Measurements from ENCODE around the gene INPP5K. TPM values are rescaled to one million over a fixed set of nuclear protein-coding genes. Genes with fewer than 3 reads are reported as not detected.

INPP5K gene
- total RNA-seq, 4 donors from 2014 or later, result 59.6 to 76.0 (median 73.1) TPM

DNA sequence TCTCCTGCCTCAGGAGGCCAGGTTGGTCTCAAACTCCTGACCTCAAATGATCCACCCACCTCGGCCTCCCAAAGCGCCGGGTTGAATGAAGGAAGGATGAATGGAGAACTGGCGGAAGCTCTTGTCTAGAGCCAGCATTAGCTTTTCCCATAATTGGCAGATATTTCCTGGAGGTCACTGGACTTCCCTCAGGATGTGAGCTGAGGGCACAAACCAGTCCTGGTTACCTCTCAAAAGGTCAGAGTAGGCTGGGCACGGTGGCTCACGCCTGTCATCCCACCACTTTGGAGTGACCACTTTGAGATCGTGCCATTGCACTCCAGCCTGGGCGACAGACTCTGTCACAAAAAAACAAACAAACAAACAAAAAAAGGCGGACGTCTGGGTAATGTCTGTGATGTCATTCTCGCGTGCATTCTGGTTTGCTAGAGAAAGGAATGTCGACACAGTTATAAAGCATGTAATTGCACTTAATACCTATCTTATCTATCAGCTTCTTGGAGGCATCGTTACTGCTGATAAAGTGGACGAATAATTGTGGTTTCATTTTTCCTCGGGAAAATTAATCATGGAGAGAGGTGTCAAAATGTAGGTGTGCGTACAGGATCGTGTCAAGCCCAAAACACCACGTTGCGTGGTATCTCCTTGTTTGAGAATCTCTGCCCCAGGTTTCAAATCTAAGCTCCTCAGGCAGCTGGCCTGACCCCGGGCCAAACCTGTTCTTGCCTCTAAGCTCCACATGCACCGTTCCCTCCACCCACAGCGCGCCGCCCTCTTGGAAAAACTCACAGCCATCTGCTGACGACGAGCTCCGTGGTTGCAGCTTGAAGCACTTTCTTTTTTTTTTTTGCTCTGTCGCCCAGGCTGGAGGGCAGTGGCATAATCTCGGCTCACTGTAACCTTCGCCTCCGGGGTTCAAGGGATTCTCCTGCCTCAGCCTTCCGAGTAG lies 54.0 kb downstream of the INPP5K start:
- no peak overlapping the region for H3K4me3 ChIP-seq
- TF ChIP-seq, protein P1, sequence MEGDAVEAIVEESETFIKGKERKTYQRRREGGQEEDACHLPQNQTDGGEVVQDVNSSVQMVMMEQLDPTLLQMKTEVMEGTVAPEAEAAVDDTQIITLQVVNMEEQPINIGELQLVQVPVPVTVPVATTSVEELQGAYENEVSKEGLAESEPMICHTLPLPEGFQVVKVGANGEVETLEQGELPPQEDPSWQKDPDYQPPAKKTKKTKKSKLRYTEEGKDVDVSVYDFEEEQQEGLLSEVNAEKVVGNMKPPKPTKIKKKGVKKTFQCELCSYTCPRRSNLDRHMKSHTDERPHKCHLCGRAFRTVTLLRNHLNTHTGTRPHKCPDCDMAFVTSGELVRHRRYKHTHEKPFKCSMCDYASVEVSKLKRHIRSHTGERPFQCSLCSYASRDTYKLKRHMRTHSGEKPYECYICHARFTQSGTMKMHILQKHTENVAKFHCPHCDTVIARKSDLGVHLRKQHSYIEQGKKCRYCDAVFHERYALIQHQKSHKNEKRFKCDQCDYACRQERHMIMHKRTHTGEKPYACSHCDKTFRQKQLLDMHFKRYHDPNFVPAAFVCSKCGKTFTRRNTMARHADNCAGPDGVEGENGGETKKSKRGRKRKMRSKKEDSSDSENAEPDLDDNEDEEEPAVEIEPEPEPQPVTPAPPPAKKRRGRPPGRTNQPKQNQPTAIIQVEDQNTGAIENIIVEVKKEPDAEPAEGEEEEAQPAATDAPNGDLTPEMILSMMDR (IDR thresholded peaks at IDR 0.05), result no peak
- TF ChIP-seq POLR2AphosphoS5 (IDR thresholded peaks at IDR 0.05), result peak; percentile 4
- peaks cover 0 to 42% (median 5%) of the 10 kb centered on the region in 3 donors for H3K4me1 ChIP-seq
- H3K36me3 ChIP-seq, result peaks cover 0 to 45% of the 10 kb centered on the region in 2 donors
- H3K27ac ChIP-seq, result peak overlapping the region in 1 of 4 donors; percentile 75
- 65 to 70% methylated on average over 21 to 24 of the region's 33 CpGs for WGBS, 2 donors (ENCODE audit: low coverage in 1 of 2)
- H3K9me3 ChIP-seq, result no peaks in the 10 kb centered on the region
- ATAC-seq, result no peak
- H3K27me3 ChIP-seq, result no peaks in the 10 kb centered on the region

DNA sequence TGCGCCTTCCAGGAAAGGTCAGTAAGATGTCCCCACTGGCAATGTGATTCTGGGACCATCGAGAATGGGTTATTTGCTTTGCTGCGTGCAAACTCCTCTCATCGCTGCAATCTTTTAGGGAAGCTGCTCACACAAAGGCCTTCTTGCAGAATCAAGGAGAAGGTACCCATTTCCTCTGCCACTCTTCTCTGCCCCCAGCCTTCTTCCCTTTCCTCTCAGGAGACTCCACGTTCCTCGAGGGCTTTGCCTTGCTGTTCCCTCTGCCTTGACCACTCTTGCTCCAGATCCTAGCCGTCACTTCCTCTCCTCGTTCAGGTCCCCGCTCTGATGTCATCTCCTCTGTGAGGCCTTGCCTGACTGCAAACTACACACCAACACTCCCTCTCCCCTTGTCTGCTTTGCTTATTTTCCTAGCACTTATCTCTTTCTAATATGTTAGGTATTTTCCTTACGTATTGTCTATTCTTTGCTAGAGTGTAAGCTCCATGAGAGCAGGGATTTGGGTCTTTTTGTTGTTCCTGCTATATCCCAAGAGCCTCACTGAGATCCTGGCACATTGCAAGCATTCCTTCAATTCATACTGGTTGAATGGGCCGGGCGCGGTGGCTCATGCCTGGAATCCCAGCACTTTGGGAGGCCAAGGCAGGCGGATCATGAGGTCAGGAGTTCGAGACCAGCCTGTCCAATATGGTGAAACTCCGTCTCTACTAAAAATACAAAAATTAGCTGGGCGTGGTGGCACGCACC lies 55.0 kb downstream of the INPP5K start:
- H3K9me3 ChIP-seq, result no peaks in the 10 kb centered on the region
- H3K36me3 ChIP-seq, result peaks cover 0 to 35% of the 10 kb centered on the region in 2 donors
- no peak for ATAC-seq
- TF ChIP-seq EP300 (IDR thresholded peaks at IDR 0.05) (no peak), POLR2A (IDR thresholded peaks at IDR 0.05) (no peak), POLR2AphosphoS5 (IDR thresholded peaks at IDR 0.05) (no peak)
- TF ChIP-seq, protein P1 (IDR thresholded peaks at IDR 0.05), result no peak
- H3K27me3 ChIP-seq, result no peaks in the 10 kb centered on the region
- 87 to 88% methylated on average over 10 to 13 of the region's 18 CpGs for WGBS, 2 donors (ENCODE audit: low coverage in 1 of 2)
- H3K4me1 ChIP-seq, result peaks cover 0 to 52% (median 5%) of the 10 kb centered on the region in 3 donors
- H3K4me3 ChIP-seq, result no peak overlapping the region
- peak overlapping the region in 2 of 4 donors; percentile 28 to 75 for H3K27ac ChIP-seq

GRCh38 chr17:1460233-1460632 lies 56.2 kb downstream of the INPP5K start:
- WGBS, 2 donors (ENCODE audit: low coverage in 1 of 2), result 5 to 17% methylated on average over 4 to 6 of the region's 6 CpGs

GRCh38 chr17:1455797-1456599 lies 60.4 kb downstream of the INPP5K start, which contains the start of gene CRK:
Gene CRK (minus strand): TSS chr17:1456232. CDS start chr17:1456117, 115 bp downstream.
- Histone ChIP-seq H3K4me3 (peak within 1 kb of the TSS; percentile 68 to 69), H3K36me3 (peaks cover 0 to 10% of the 10 kb centered on the region in 2 donors), H3K27me3 (no peaks in the 10 kb centered on the region), H3K9me3 (no peaks in the 10 kb centered on the region), H3K4me1 (peaks cover 0 to 68% (median 20%) of the 10 kb centered on the region in 3 donors), H3K27ac (peak within 1 kb of the TSS; percentile 75 to 97 (median 94))
- ATAC-seq, result peak; percentile 96
- WGBS, 2 donors (ENCODE audit: low coverage in 1 of 2), result no CpG with 5 or more reads among the region's 93 CpGs
- TF ChIP-seq POLR2A (IDR thresholded peaks at IDR 0.05) (peak; percentile 94), EP300 (IDR thresholded peaks at IDR 0.05) (no peak), POLR2AphosphoS5 (IDR thresholded peaks at IDR 0.05) (peak; percentile 98)
- TF ChIP-seq, protein P1 (IDR thresholded peaks at IDR 0.05), result peak in 3 of 4 experiments; percentile 12 to 51 (median 26)

More at GRCh38 chr17:1460233-1460632, 56.2 kb downstream of the INPP5K start:
- Histone ChIP-seq H3K4me3 (no peak overlapping the region), H3K36me3 (peaks cover 0 to 23% of the 10 kb centered on the region in 2 donors), H3K4me1 (peaks cover 0 to 52% (median 5%) of the 10 kb centered on the region in 3 donors), H3K27ac (peak overlapping the region; percentile 43 to 75 (median 70)), H3K27me3 (no peaks in the 10 kb centered on the region), H3K9me3 (no peaks in the 10 kb centered on the region)
- peak; percentile 40 for ATAC-seq
- TF ChIP-seq POLR2AphosphoS5 (IDR thresholded peaks at IDR 0.05), result peak; percentile 73
- TF ChIP-seq, protein P1 (IDR thresholded peaks at IDR 0.05), result no peak
